GM18507 (cell line): ENCODE results near the gene NBPF9.
A peak's percentile ranks its signal among the peaks of the same experiment; 100 is the strongest.
"Not testable (repeated sequence)": the region's sequence is repeated elsewhere in the genome, so short reads cannot be mapped to it uniquely, and the experiment has no call there.

Source experiments
- DNase-seq: peaks from one replicate; pipeline ENCODE4 v3.0.0; 2011; ENCODE audit warnings: low read depth; ENCODE audit not compliant: insufficient read length; ENCODE audit errors: extremely low spot score
- FAIRE-seq: peaks from 2 replicates; lab custom pipeline; 2011; peaks lifted over from hg19 to GRCh38; lab: Jason Lieb, UNC

The NBPF9 gene, protein sequence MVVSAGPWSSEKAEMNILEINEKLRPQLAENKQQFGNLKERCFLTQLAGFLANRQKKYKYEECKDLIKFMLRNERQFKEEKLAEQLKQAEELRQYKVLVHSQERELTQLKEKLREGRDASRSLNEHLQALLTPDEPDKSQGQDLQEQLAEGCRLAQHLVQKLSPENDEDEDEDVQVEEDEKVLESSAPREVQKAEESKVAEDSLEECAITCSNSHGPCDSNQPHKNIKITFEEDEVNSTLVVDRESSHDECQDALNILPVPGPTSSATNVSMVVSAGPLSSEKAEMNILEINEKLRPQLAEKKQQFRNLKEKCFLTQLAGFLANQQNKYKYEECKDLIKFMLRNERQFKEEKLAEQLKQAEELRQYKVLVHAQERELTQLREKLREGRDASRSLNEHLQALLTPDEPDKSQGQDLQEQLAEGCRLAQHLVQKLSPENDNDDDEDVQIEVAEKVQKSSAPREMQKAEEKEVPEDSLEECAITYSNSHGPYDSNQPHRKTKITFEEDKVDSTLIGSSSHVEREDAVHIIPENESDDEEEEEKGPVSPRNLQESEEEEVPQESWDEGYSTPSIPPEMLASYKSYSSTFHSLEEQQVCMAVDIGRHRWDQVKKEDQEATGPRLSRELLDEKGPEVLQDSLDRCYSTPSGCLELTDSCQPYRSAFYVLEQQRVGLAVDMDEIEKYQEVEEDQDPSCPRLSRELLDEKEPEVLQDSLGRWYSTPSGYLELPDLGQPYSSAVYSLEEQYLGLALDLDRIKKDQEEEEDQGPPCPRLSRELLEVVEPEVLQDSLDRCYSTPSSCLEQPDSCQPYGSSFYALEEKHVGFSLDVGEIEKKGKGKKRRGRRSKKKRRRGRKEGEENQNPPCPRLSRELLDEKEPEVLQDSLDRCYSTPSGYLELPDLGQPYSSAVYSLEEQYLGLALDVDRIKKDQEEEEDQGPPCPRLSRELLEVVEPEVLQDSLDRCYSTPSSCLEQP (N-terminal part only)

DNA sequence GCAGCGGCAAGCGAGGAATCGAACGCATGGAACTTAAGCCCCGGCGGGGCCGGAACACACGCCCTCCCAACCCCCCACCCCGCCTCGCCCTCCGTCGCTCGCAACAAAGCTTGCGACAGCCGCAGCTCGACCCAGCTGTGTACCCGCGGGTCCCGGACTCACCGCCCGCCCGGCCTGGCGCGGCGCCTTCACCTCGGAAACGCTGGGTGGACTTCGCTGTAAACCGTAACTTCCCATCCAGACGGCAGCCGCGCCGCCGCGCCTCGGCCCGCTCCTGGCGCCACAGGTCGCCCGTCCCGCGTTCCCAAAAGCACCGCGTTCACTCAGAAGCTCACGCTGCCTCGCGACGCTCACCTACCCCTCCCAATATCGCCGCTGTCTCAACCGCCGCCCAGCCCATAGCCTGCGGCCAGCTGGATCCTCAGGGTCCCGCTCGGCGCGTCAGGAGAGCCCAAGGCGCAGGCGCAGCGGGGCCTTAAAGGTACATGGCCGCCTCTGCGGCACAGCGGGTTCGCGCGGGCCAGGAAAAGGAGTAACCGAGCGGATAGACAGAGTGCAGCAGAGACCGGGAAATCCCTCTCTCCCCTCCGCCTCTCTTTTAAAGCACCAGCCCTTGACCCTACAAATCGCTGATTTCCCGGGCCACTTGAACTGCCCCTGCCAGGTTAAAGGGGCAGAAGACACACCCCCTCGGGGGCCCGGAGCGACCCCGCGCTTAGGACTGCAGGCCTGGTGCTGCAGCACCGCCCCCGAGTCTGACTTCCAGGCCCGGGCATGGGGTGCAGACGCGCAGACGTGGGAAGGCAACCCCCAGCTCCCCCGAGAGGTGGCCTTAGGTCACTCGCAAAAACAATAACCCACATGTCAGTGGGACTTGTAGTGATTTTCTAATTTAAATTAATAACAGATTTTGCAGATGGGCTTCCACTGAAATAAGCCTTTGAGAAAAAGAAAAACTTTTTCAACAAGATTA, at the start of gene NBPF9:
TSS of gene NBPF9 (minus strand) at position 443 of the 973 bp plus-strand sequence. CDS start 21,412 bp downstream, outside the sequence.
- not testable (repeated sequence) for DNase-seq
- peak; percentile 70 for FAIRE-seq

DNA sequence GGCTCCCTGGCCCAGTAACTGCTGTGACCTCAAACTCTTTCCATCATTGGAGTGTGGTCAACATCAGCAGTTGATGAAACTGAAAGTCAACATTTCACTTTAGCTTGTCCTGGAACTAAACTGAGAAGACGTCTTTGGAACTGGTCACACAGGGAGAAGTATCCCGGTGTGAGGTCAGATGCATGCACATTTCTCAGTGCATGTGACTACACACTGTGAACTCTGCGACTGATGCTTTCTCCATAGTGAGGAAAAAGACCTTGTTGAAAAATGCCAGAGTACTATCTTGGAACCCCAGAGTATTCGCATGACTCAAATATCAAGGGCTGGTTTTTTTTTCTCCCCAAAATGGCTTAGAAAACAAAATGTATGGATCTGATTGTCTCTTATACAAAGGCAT, 46.6 kb upstream of the NBPF9 start:
- not testable (repeated sequence) for DNase-seq, FAIRE-seq

DNA sequence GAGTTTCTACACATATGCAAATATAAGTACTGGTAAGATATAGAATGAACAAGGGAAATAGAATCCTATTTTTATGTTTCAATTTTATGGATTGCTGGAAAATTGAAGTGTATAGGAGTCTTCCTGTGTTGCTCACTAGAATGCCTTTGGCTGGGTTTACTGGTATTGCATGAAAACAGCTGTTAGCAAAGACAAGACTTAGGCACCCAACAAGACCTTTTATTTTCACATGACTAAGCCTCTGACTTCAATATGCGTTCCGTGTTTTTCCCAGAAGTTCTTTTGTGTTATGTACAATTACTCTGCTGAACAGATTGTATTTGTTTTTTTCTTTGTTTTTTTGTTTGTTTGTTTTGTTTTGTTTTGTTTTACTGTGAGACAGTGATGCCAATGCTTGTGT, 34.2 kb upstream of the NBPF9 start:
- not testable (repeated sequence) for FAIRE-seq, DNase-seq

DNA sequence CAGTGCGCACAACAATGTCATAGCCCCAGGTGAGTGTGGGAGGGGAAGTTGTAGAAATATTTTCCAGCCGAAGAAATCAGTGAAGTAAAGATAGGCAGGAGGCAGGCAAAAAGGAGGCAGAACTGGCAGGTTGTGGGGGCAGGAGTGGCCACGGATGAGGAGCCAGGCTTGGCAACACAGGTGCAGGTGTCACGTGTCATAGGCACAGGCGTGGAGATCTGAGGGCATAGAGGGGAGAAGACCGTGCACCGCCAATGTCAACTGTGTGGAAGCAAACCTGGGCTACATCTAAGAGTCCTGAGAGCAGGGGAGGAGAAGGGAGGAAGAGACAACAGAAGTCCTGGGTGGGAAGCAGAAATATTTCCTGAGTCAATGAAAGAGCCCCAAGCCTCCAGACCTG, 27.6 kb upstream of the NBPF9 start:
- not testable (repeated sequence) for FAIRE-seq, DNase-seq

DNA sequence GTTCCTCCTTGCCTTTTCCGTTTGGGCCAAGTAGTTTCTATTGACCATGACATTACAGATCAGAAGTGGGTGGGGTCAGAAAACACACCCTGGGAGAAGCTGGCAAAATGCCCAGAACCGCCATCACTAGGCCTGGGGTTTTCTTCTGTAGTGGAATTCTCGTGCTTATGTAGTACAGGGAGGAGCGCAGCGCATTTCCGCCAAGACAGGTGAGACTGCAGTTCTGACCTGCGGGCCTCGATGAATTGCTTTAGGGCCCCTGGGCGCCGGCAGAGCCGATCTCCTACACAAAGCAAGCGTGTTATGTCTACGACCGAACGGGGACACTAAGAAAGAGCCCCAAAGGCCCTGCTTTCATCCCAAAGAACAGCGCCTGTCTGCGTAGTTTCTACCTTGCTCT, 25.9 kb upstream of the NBPF9 start:
- FAIRE-seq, DNase-seq: not testable (repeated sequence)

DNA sequence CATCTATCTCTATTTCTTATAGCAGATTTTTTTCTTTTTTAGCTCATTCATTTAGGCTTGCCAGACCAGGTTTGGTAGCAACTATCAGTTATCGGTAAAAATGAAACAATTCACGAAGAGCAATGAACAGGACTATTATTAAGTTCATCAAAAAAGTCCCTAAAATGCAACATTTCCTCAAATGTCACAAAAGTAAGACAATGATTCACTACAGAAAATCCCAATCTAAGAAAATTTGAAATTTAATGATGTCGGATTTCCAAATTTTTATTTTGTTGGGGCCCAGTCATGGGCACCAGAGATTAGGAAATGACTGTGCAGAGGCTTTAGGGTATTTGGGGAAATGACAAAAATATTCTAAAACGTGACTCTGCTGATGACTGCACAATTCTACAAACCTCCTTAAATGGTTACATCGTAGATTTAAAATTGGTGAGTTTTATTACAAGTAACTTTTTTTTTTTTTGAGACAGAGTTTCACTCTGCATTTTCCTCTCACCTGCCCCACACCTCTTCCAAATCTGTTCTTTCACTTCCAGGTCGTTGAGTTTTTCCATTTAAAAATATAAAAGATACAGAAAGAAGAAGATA, 23.3 kb upstream of the NBPF9 start:
- DNase-seq, FAIRE-seq: not testable (repeated sequence)

DNA sequence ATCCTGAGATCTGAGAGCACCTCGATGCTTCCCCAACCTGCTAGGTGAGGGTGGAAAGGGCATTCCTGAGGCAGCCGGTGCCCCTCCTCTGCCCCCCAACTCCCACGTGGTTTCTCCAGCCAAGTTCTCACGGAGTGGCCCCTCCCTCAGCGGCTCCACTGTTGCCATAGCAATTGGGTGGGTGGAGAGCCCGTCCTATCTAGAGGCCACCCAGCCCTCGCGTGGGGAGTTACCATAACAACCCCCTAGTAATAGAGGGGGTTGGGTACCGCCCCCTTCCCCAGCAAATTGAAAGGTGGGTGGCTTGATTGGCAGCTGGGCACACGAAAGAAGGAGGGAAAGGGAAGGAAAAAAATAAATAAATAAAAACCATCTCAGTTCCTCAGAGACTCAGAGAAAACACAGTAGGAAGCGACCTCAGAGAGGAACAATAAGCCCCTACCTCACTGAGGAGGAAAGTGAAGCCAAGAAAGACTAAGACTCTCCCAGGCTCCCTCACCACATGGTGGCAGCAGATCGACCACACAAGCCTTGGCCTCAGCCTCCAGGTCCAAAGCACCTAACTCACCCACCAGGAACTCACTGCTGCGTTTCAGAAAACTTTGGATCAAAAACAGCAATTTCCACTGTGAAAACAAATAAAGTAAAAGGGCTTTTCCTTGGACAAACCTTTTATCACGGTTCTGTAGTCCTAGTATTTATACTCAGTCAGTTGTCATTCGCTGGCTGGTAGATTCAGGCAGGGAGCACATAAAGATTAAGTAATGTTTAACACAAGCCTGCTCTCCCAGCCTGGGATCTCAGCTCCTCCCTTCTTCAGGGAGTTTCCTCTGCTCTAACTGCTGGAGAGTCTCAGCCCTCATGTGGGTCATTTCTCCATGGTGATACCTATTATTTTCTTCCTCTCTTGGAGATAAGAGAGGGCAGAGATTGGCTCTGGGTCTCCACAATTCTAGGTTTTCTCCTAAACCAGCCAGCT, 20.9 kb upstream of the NBPF9 start:
- FAIRE-seq, DNase-seq: not testable (repeated sequence)

DNA sequence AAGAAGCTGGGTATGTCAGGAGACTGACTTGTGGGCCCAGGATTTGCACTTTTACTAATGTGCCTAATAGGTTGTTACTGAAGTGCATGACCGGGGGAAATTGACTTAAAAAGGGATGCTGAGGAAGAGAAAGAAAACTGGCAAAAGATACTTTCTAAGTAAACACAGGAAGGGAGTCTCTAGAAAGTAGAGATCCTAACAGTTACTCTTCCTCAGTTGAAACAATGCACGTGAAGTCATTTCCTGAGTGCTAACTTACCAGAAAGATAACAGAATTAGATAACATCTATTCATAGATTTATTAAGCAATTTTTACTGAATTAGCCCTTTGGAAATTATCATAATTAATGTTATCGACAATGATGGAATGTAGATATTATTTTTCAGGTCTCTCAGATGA, 9.5 kb upstream of the NBPF9 start:
- DNase-seq, FAIRE-seq: not testable (repeated sequence)

DNA sequence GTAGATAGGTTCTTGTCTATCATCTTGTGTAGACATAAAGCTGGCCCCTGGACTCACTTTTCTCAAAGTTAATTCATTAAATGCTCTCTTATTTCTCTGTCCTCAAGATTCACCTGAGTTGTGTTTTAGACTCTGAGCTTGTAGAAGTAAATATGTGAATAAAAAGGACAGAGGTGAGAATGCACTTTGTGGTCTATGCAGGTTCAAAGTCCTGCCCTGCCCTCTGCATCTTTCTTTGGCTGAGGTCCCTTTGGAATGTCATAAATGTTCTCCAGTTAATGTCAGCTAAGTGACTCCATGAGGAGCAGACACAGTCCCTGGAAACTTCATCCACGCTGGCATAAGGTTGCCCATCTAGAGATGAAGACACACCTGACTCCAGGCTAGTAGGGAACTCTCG, 7.0 kb upstream of the NBPF9 start:
- not testable (repeated sequence) for FAIRE-seq, DNase-seq

DNA sequence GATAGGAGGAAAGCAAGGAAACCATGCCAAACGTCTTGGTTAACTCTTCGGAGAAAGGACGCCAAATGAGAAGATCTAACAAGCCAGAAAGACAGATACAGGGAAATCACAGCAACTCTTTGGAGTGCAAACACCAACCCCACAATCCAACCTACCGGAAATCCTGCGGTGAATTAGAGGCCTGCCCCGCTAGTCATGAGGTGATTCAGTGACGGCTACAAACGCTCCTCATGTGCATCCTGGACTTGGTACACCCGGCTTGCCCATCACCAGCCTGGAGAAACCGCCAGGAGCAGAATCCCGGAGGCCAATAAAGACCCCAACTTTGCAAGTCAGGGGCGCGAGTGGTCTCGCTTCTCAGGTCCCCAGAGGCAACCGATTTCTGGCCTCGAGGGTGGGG, 777 bp downstream of the NBPF9 start:
- not testable (repeated sequence) for DNase-seq

DNA sequence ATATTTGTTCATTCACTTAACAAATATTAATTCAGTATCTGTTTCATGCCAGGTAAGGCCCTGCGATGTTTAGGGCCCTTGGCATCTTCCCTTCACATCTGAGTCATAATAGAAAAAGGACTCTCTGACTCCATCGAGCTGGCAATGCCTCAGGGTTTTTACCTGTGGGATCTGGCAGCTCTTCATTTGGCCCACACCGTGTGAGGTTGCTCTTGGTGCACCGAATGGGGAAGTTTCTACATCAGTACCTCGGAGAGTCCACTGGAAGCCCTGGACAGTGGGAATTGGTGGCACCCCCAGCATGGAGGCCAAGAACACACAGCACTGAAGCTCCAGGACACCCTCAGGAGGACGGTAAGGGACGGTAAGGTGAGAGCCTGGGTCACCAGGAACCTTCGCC, 5.1 kb downstream of the NBPF9 start:
- FAIRE-seq, result not testable (repeated sequence)

More for the DNA sequence above, 777 bp downstream of the NBPF9 start:
- not testable (repeated sequence) for FAIRE-seq

DNA sequence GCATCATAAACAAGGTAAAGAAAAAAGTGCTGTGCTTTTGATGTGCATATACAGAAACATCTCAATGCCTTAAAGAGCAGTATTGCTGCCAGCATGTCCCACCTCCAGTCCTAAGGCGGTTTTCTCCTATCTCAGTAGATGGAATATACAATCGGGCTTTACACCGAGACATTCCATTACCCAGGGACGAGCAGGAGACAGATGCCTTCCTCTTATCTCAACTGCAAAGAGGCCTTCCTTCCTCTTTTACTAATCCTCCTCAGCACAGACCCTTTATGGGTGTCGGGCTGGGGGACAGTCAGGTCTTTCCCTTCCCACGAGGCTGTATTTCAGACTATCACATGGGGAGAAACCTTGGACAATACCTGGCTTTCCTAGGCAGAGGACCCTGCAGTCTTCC, 10.2 kb downstream of the NBPF9 start:
- FAIRE-seq, DNase-seq: not testable (repeated sequence)

More for the DNA sequence above, 5.1 kb downstream of the NBPF9 start:
- DNase-seq, result not testable (repeated sequence)

DNA sequence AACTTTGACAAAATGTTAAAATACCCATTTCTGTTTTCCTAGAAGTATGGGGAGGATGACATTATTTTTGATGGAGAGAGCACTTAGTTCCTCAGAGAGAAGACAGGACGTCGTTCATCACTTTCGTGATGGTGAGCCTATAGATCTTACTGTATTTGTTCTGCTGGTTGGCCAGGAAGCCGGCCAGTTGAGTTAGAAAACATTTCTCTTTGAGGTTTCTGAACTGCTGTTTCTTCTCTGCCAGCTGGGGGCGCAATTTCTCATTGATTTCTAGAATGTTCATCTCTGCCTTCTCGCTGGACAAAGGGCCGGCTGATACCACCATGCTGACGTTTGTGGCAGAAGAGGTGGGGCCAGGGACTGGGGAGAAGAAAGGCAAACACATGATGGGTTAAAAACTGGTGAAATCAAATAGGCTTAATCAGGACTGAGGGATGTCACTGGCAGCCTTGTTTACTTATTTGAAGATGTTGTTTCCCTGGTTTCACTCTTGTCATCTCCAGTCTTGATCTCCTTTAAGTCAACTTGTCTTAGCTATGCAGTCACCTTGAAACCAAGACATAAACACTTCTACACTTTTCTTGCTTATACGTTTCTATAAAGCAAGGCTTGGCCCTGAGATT, 27.7 kb downstream of the NBPF9 start:
- FAIRE-seq, DNase-seq: not testable (repeated sequence)

DNA sequence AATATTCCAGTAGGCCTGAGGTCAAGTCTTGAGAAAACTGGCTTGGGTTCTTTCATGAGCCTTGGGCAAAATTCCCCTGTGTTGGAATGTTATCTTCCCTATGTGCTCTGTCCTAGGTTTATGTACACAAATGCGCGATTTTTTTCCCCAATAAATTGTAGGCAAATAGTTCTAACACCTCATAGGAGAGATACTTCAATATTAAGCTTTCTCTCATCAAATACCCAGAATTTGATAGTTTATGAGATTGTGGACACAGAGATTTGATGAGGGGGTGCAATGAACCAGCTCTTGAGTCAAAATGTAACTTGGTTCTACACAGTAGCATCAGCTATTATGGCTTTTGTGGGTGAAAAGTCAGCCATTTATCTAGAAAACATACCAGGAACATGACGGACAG, 38.7 kb downstream of the NBPF9 start:
- DNase-seq, FAIRE-seq: not testable (repeated sequence)

DNA sequence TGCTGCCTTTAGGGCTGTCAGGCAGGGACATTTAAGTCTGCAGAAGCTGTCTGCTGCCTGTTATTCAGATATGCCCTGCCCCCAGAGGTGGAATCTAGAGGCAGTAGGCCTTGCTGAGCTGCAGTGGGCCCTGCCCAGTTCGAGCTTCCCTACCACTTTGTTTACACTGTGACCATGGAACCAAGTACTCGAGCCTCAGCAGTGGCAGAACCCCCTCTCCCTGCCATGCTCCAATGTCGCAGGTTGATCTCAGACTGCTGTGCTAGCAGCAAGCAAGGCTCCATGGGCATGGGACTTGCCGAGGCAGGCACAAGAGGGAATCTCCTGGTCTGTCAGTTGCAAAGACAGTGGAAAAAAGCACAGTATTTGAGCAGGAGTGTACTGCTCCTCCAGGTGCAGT, 60.3 kb downstream of the NBPF9 start:
- DNase-seq, FAIRE-seq: not testable (repeated sequence)

DNA sequence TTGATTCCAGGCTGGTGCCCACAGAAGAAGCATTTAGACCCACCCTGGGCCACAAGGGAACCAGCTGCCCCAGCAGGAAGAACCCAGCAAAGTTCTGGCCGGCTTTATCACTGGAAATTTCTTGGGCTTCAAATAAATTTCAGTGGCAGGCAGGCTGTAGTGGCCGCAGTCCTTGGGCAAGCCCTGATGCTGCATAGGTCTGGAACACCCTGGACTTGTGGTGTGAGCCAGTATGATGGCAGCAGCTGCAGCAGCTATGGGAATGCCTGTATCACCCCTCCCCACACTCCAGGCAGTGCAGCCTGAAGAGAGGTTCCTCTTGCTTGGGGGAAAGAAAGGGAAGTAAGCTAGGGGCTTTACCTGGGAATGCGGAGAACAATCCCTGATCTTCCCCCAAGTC, 69.4 kb downstream of the NBPF9 start:
- not testable (repeated sequence) for FAIRE-seq, DNase-seq

DNA sequence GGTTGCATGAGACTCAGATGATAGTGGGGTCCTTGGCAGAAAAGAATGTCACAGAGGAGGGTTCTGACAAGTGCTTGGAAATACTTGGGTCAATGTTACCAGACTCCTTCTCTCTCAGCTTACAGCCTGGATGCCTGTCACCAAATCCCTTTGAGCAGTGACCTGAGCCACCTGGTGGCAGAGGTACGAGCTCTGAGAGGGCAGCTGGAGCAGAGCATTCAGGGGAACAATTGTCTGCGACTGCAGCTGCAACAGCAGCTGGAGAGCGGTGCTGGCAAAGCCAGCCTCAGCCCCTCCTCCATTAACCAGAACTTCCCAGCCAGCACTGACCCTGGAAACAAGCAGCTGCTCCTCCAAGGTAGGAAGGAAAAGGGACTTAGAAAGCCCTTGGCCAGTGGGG, 79.0 kb downstream of the NBPF9 start:
- FAIRE-seq, DNase-seq: not testable (repeated sequence)
